GM23248 (cell line): Measurements from ENCODE around the gene SS18. TPM values are rescaled to one million over a fixed set of nuclear protein-coding genes. Genes with fewer than 3 reads are reported as not detected.
"Not testable (repeated sequence)": the region's sequence is repeated elsewhere in the genome, so short reads cannot be mapped to it uniquely, and the experiment has no call there.

Experiments used
- DNase-seq: peaks from one replicate; pipeline ENCODE4 v3.0.0-alpha.2; 2015
- H2AFZ ChIP-seq: fragments of 200-600 bp; sonication (generic); 2 replicates; pipeline ENCODE4 v1.6.1; 2016; ENCODE audit warnings: antibody characterized with exemption
- H3F3A ChIP-seq: fragments of 200-600 bp; sonication (generic); 2 replicates; pipeline ENCODE4 v1.6.1; 2016; ENCODE audit warnings: mild to moderate bottlenecking, antibody characterized with exemption, mixed run types; ENCODE audit not compliant: insufficient read depth
- H3K27ac ChIP-seq: fragments of 200-600 bp; sonication (generic); 2 replicates; pipeline ENCODE4 v1.5.1; 2016; ENCODE audit warnings: mild to moderate bottlenecking
- H3K27me3 ChIP-seq: fragments of 200-600 bp; sonication (generic); replicated peaks from 2 replicates; pipeline ENCODE4 v1.6.1; 2016; ENCODE audit warnings: mild to moderate bottlenecking; ENCODE audit not compliant: insufficient read depth
- H3K36me3 ChIP-seq: fragments of 200-600 bp; sonication (generic); 2 replicates; pipeline ENCODE4 v1.6.1; 2016; ENCODE audit warnings: low read depth, mild to moderate bottlenecking
- H3K4me1 ChIP-seq: fragments of 200-600 bp; sonication (generic); 2 replicates; pipeline ENCODE4 v1.6.1; 2016; ENCODE audit warnings: mild to moderate bottlenecking; ENCODE audit not compliant: insufficient read depth
- H3K4me2 ChIP-seq: fragments of 200-600 bp; sonication (generic); one replicate; pipeline ENCODE4 v1.6.1; 2016; ENCODE audit warnings: mild to moderate bottlenecking; ENCODE audit not compliant: unreplicated experiment
- H3K4me3 ChIP-seq: fragments of 200-600 bp; sonication (generic); 2 replicates; pipeline ENCODE4 v1.5.1; 2016; ENCODE audit warnings: mild to moderate bottlenecking
- H3K79me2 ChIP-seq: fragments of 200-600 bp; sonication (generic); 2 replicates; pipeline ENCODE4 v1.6.1; 2016; ENCODE audit warnings: mild to moderate bottlenecking; ENCODE audit not compliant: insufficient read depth
- H3K9ac ChIP-seq: fragments of 200-600 bp; sonication (generic); 2 replicates; pipeline ENCODE4 v1.6.1; 2016; ENCODE audit warnings: mild to moderate bottlenecking
- H3K9me2 ChIP-seq: fragments of 200-600 bp; sonication (generic); 2 replicates; pipeline ENCODE4 v1.6.1; 2016; ENCODE audit warnings: mixed run types, mild to moderate bottlenecking, moderate library complexity; ENCODE audit not compliant: insufficient read depth
- H3K9me3 ChIP-seq: fragments of 200-600 bp; sonication (generic); one replicate; pipeline ENCODE4 v1.6.1; 2017; ENCODE audit warnings: low read depth
- H4K20me1 ChIP-seq: fragments of 200-600 bp; sonication (generic); 2 replicates; pipeline ENCODE4 v1.6.0; 2016; ENCODE audit not compliant: insufficient read depth
- EZH2 ChIP-seq: fragments of 200-600 bp; sonication (generic); IDR thresholded peaks from 2 replicates; pipeline ENCODE4 v1.6.1; 2018; ENCODE audit warnings: antibody characterized with exemption, mild to moderate bottlenecking; ENCODE audit not compliant: insufficient read depth, poor library complexity, severe bottlenecking
- EZH2phosphoT487 ChIP-seq: fragments of 200-600 bp; sonication (generic); IDR thresholded peaks from 2 replicates; pipeline ENCODE4 v1.6.1; 2018; ENCODE audit warnings: antibody characterized with exemption, moderate library complexity, mild to moderate bottlenecking, low read depth; ENCODE audit not compliant: insufficient read depth
- WGBS, 2 experiments: methylation state at CpG; one replicate each; pipeline ENCODE4 v1.1.6; 2015 to 2017; ENCODE audit warnings: low lambda C conversion rate in 2 of 2, low coverage in 1 of 2; ENCODE audit errors: missing lambda C conversion rate in 2 of 2; 5-methylcytosine and 5-hydroxymethylcytosine counted together
- in situ Hi-C: fragments of 300-500 bp; cut with MboI; formaldehyde crosslinking; loops from 2 replicates; pipeline ENCODE4 v1.15.0; 2020
- polyA plus RNA-seq: library from polyadenylated mRNA; unstranded; fragments of >200 nt; fragmentation: Nextera tagmentation; extraction: Ambion mirVana; gene quantifications from 2 replicates; pipeline ENCODE4 v1.2.1, GENCODE V29; 2016
- total RNA-seq: library from RNA; depleted of rRNA; stranded (reverse); fragments of >200 nt; shearing (Covaris generic); gene quantifications from 2 replicates; pipeline ENCODE4 v1.2.3, GENCODE V29; 2014

Gene SS18
- total and polyA plus RNA-seq, 2 experiments from 2014 or later: 73.1 to 125 TPM

DNA sequence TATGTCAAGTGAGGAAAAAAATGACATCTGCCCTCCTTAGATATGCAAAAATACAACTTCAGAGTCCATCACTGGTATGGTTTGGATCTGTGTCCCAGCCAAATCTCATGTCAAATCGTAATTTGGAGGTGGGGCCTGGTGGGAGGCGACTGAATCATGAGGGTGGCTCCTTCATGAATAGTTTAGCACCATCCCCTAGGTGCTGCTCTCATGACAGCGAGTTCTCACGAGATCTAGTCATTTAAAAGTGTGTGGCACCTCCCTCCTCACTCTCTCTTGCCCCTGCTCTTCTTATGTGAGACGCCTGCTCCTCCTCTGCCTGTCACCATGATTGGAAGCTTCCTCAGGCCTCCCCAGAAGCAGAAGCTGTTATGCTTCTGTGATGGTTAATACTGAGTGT is 37.4 kb upstream of the SS18 start:
- no peaks in the 10 kb centered on the region; the same call in 1 of the 2 replicates for H3K27me3 ChIP-seq
- no peaks in the 10 kb centered on the region for H3K9me3 ChIP-seq
- H3K27ac ChIP-seq: no peak overlapping the region
- H3K79me2 ChIP-seq: no peaks in the 10 kb centered on the region
- no peaks in the 10 kb centered on the region for H3K9me2 ChIP-seq
- no peaks in the 10 kb centered on the region for H3F3A ChIP-seq
- H2AFZ ChIP-seq: no peak overlapping the region
- no peak for DNase-seq
- no peak overlapping the region for H3K4me3 ChIP-seq
- H3K36me3 ChIP-seq: no peaks in the 10 kb centered on the region
- H3K4me1 ChIP-seq: no peaks in the 10 kb centered on the region
- no peaks in the 10 kb centered on the region for H4K20me1 ChIP-seq
- no peak overlapping the region for H3K9ac ChIP-seq
- TF ChIP-seq EZH2phosphoT487: no peak
- no peak for TF ChIP-seq EZH2
- H3K4me2 ChIP-seq: no peak overlapping the region
- in situ Hi-C loops: no loop called here
- 36 to 37% methylated on average over 5 of the region's 5 CpGs for WGBS, 2 experiments

DNA sequence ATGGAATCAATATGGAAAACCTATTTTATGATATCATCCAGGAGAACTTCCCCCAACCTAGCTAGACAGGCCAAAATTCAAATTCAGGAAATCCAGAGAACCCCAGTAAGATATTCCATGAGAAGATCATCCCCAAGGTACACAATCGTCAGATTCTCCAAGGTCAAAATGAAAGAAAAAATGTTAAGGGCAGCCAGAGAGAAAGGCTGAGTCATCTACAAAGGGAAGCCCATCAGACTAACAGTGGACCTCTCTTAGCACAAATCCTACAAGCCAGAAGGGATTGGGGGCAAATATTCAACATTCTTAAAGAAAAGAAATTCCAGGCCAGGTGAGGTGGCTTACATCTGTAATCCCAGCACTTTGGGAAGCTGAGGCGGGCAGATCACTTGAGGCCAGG is 31.6 kb upstream of the SS18 start:
- H3K4me2 ChIP-seq, H3K9ac ChIP-seq, H3F3A ChIP-seq, H3K4me1 ChIP-seq, H2AFZ ChIP-seq, H3K9me3 ChIP-seq, H3K36me3 ChIP-seq, in situ Hi-C loops, DNase-seq, H3K4me3 ChIP-seq, H3K27ac ChIP-seq, H4K20me1 ChIP-seq, H3K79me2 ChIP-seq, H3K27me3 ChIP-seq, H3K9me2 ChIP-seq: not testable (repeated sequence)
- WGBS, 2 experiments: 77 to 81% methylated on average over 2 of the region's 2 CpGs

DNA sequence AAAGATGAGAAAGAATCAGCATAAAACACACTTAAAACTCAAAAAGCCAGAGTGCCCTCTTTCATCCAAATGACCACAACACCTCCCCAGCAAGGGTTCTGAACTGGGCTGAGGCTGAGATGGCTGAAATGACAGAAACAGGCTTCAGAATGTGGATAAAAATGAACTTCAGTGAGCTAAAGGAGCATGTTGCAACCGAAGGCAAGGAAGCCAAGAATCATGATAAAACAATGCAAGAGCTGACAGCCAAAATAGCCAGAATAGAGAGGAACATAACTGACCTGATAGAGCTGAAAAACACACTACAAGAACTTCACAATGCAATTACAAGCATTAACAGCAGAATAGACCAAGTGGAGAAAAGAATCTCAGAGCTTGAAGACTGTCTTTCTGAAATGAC is 31.1 kb upstream of the SS18 start:
- DNase-seq: peak; percentile 25
- no peaks in the 10 kb centered on the region for H3K36me3 ChIP-seq
- H4K20me1 ChIP-seq: no peaks in the 10 kb centered on the region
- no peaks in the 10 kb centered on the region for H3K4me1 ChIP-seq
- no peak overlapping the region for H2AFZ ChIP-seq
- H3K27me3 ChIP-seq: no peaks in the 10 kb centered on the region
- no peak overlapping the region for H3K4me3 ChIP-seq
- no peaks in the 10 kb centered on the region for H3K9me3 ChIP-seq
- H3K79me2 ChIP-seq: no peaks in the 10 kb centered on the region
- no peak for TF ChIP-seq EZH2phosphoT487
- no peak for TF ChIP-seq EZH2
- no peak overlapping the region for H3K4me2 ChIP-seq
- 29 to 33% methylated on average over 1 of the region's 1 CpG for WGBS, 2 experiments
- H3K27ac ChIP-seq: no peak overlapping the region
- no peak overlapping the region for H3K9ac ChIP-seq
- no peaks in the 10 kb centered on the region for H3K9me2 ChIP-seq
- in situ Hi-C loops: no loop called here
- H3F3A ChIP-seq: no peaks in the 10 kb centered on the region

DNA sequence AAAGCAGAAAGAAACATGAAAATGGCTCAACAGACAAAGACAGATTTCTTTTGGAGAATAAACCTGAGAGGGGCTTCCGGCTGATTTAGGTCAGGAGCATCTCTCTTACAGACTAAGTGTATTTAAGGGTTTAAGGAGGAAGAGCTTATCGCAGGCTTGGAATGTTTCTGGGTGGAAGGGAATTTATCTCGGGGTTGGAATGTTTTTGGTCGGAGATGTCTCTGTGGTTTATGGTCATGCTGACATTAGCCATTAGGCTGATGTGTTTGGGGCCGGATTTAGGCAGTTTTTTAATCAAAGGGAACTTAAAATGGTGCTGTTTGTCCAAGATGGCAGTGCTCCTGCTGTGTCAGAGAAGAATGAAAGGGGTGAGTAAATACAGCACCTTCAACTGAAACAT is 28.8 kb upstream of the SS18 start:
- no peak overlapping the region for H3K9ac ChIP-seq
- 36 to 39% methylated on average over 5 of the region's 5 CpGs for WGBS, 2 experiments
- DNase-seq: no peak

DNA sequence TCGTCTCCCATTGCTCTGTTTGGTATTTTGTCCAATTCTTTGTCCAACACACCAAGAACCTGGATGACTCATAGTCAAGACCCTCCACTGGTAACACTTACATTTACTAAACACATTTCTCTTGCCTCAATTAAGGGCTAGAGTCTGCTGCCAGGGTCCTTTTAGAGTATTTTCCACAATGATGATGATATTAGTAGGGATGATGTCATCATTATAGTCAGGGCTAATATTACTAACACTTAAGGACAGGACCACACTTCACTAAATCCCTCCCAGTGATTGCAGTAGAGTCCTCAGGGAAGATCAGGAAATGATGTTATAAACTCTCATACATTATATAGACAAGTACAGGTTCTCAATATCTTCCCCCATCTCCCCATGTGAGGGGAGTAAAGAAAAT is 13.6 kb upstream of the SS18 start:
- in situ Hi-C loops: no loop called here
- no peaks in the 10 kb centered on the region for H3F3A ChIP-seq
- H3K9me2 ChIP-seq: no peaks in the 10 kb centered on the region
- no peak overlapping the region for H3K9ac ChIP-seq
- H3K9me3 ChIP-seq: no peaks in the 10 kb centered on the region
- WGBS, 2 experiments: 67 to 74% methylated on average over 1 of the region's 1 CpG
- no peaks in the 10 kb centered on the region for H4K20me1 ChIP-seq
- no peak overlapping the region for H3K27ac ChIP-seq
- no peak for DNase-seq
- no peak overlapping the region for H3K4me2 ChIP-seq
- H3K4me3 ChIP-seq: no peak overlapping the region
- H3K79me2 ChIP-seq: no peaks in the 10 kb centered on the region
- H3K4me1 ChIP-seq: no peaks in the 10 kb centered on the region
- H2AFZ ChIP-seq: no peak overlapping the region
- TF ChIP-seq EZH2: no peak
- TF ChIP-seq EZH2phosphoT487: no peak
- no peaks in the 10 kb centered on the region for H3K36me3 ChIP-seq
- H3K27me3 ChIP-seq: no peaks in the 10 kb centered on the region; the same call in 1 of the 2 replicates

More for the DNA sequence above, 28.8 kb upstream of the SS18 start:
- TF ChIP-seq EZH2: no peak
- TF ChIP-seq EZH2phosphoT487: no peak
- H3K9me2 ChIP-seq: no peaks in the 10 kb centered on the region
- H3K36me3 ChIP-seq: no peaks in the 10 kb centered on the region
- no peak overlapping the region for H3K4me3 ChIP-seq
- in situ Hi-C loops: no loop called here
- H2AFZ ChIP-seq: no peak overlapping the region
- no peak overlapping the region for H3K4me2 ChIP-seq
- H4K20me1 ChIP-seq: no peaks in the 10 kb centered on the region
- H3K4me1 ChIP-seq: no peaks in the 10 kb centered on the region
- H3K79me2 ChIP-seq: no peaks in the 10 kb centered on the region
- H3K27ac ChIP-seq: no peak overlapping the region
- no peaks in the 10 kb centered on the region for H3K9me3 ChIP-seq
- H3K27me3 ChIP-seq: no peaks in the 10 kb centered on the region
- no peaks in the 10 kb centered on the region for H3F3A ChIP-seq
